H1 (cell line): ENCODE measurements around the gene NEU3. TPM values are rescaled to one million over a fixed set of nuclear protein-coding genes. Genes with fewer than 3 reads are reported as not detected.

Experiments used
- CTCF ChIA-PET: fragments of 300-600 bp; sonication (Branson Sonifier 250); formaldehyde crosslinking; loops from one replicate; lab custom pipeline; 2021; ENCODE audit not compliant: partially characterized antibody; lab: Charles Lee
- POLR2A ChIA-PET: fragments of 300-600 bp; sonication (Branson Sonifier 250); formaldehyde crosslinking; loops from one replicate; lab custom pipeline; 2021; ENCODE audit warnings: inconsistent platforms; ENCODE audit not compliant: partially characterized antibody; lab: Charles Lee
- DNase-seq, 2 experiments: peaks; one replicate each; pipeline versions ENCODE4 v3.0.0 to v3.0.0-alpha.2; 2010 to 2022; ENCODE audit warnings: low spot score in 2 of 2, low read depth in 1 of 2, mixed read lengths in 1 of 2
- FAIRE-seq: peaks from 2 replicates; lab custom pipeline; 2011; peaks lifted over from hg19 to GRCh38; lab: Jason Lieb, UNC
- H2AFZ ChIP-seq: 2 replicates; pipeline ENCODE4 v1.8.1; 2012; ENCODE audit warnings: low read length, inconsistent platforms
- H2AK5ac ChIP-seq: 2 replicates; pipeline ENCODE4 v1.6.1; 2013; ENCODE audit warnings: low read depth, low read length
- H2BK120ac ChIP-seq: replicated peaks from 2 replicates; pipeline ENCODE3; 2013; ENCODE audit warnings: low read depth, low read length, inconsistent platforms
- H2BK12ac ChIP-seq: 2 replicates; pipeline ENCODE4 v1.6.1; 2013; ENCODE audit warnings: low read depth, low read length
- H2BK15ac ChIP-seq: 2 replicates; pipeline ENCODE4 v1.6.1; 2013; ENCODE audit warnings: low read length
- H2BK20ac ChIP-seq: 2 replicates; pipeline ENCODE4 v1.6.1; 2013; ENCODE audit warnings: low read length
- H2BK5ac ChIP-seq: 2 replicates; pipeline ENCODE4 v1.6.1; 2013; ENCODE audit warnings: low read depth, low read length
- H3K14ac ChIP-seq: 2 replicates; pipeline ENCODE4 v1.6.1; 2013; ENCODE audit warnings: inconsistent platforms; ENCODE audit not compliant: insufficient read length
- H3K18ac ChIP-seq: 2 replicates; pipeline ENCODE4 v1.6.1; 2013; ENCODE audit warnings: low read length; ENCODE audit errors: extremely low read depth
- H3K23ac ChIP-seq: 2 replicates; pipeline ENCODE4 v1.6.1; 2013; ENCODE audit warnings: inconsistent platforms; ENCODE audit not compliant: insufficient read length
- H3K23me2 ChIP-seq: 2 replicates; pipeline ENCODE4 v1.6.1; 2013; ENCODE audit warnings: low read depth, low read length
- H3K27ac ChIP-seq: 2 replicates; pipeline ENCODE4 v1.6.1; 2011; ENCODE audit warnings: low read depth, low read length, inconsistent platforms
- H3K27me3 ChIP-seq, 4 experiments: replicated peaks in 1 of 4; 1 replicate in 1 of 4; 2 replicates in 3 of 4; pipeline versions ENCODE4 v1.6.1 to v1.8.1; 2011 to 2013; ENCODE audit warnings: low read length in 3 of 4, mild to moderate bottlenecking in 3 of 4, inconsistent platforms in 2 of 4, mixed read lengths in 2 of 4, moderate library complexity in 1 of 4; ENCODE audit not compliant: control insufficient read depth in 3 of 4, insufficient read depth in 3 of 4; ENCODE audit errors: extremely low read depth in 1 of 4
- H3K36me3 ChIP-seq, 4 experiments: 2 replicates each; pipeline versions ENCODE4 v1.6.1 to v1.8.1; 2011 to 2013; ENCODE audit warnings: mild to moderate bottlenecking in 4 of 4, low read length in 3 of 4, moderate library complexity in 2 of 4, control low read depth in 1 of 4, inconsistent platforms in 1 of 4; ENCODE audit not compliant: insufficient read depth in 4 of 4, control insufficient read depth in 2 of 4
- H3K4ac ChIP-seq: replicated peaks from 2 replicates; pipeline ENCODE3; 2013; ENCODE audit warnings: low read length, low read depth, mixed read lengths, inconsistent platforms; ENCODE audit not compliant: insufficient read length
- H3K4me1 ChIP-seq, 4 experiments: replicated peaks in 1 of 4; 1 replicate in 1 of 4; 2 replicates in 3 of 4; pipeline versions ENCODE4 v1.6.1 to v1.8.1; 2011 to 2013; ENCODE audit warnings: low read length in 3 of 4, inconsistent platforms in 2 of 4, mixed read lengths in 1 of 4; ENCODE audit not compliant: insufficient read depth in 4 of 4, control insufficient read depth in 3 of 4
- H3K4me2 ChIP-seq, 2 experiments: 2 replicates each; pipeline versions ENCODE4 v1.6.1 to v1.8.1; 2011 to 2013; ENCODE audit warnings: low read depth in 2 of 2, low read length in 2 of 2, control low read depth in 1 of 2, inconsistent platforms in 1 of 2, mild to moderate bottlenecking in 1 of 2; ENCODE audit not compliant: insufficient read depth in 1 of 2
- H3K4me3 ChIP-seq, 4 experiments: fragments of 200-600, 300-600 bp in 1 of 4; sonication (generic), shearing (Covaris generic), sonication (Bioruptor Twin) in 1 of 4; 2 replicates each; pipeline versions ENCODE4 v1.5.1 to v1.8.1; 2011 to 2016; ENCODE audit warnings: low read length in 4 of 4, low read depth in 3 of 4, control low read depth in 2 of 4, inconsistent platforms in 2 of 4, mild to moderate bottlenecking in 2 of 4, mixed read lengths in 1 of 4, moderate library complexity in 1 of 4; ENCODE audit not compliant: insufficient read depth in 2 of 4; ENCODE audit errors: extremely low read depth in 1 of 4
- H3K56ac ChIP-seq: replicated peaks from 2 replicates; pipeline ENCODE3; 2013; ENCODE audit warnings: low read depth, mild to moderate bottlenecking, mixed read lengths, low read length, inconsistent platforms; ENCODE audit not compliant: insufficient read length
- H3K79me1 ChIP-seq: 2 replicates; pipeline ENCODE4 v1.6.1; 2013; ENCODE audit warnings: low read depth, low read length, control low read depth
- H3K79me2 ChIP-seq, 2 experiments: 2 replicates each; pipeline versions ENCODE4 v1.6.1 to v1.8.1; 2012 to 2013; ENCODE audit warnings: low read length in 2 of 2, mild to moderate bottlenecking in 2 of 2, inconsistent platforms in 1 of 2; ENCODE audit not compliant: insufficient read depth in 2 of 2, control insufficient read depth in 1 of 2
- H3K9ac ChIP-seq, 4 experiments: replicated peaks in 1 of 4; 1 replicate in 1 of 4; 2 replicates in 3 of 4; pipeline versions ENCODE4 v1.6.1 to v1.8.1; 2011 to 2013; ENCODE audit warnings: low read depth in 3 of 4, low read length in 3 of 4, control low read depth in 2 of 4, mild to moderate bottlenecking in 2 of 4, moderate library complexity in 2 of 4, inconsistent platforms in 1 of 4; ENCODE audit errors: extremely low read depth in 1 of 4
- H3K9me3 ChIP-seq, 2 experiments: 2 replicates each; pipeline versions ENCODE4 v1.6.1 to v1.8.1; 2012 to 2013; ENCODE audit warnings: mild to moderate bottlenecking in 2 of 2, moderate library complexity in 2 of 2, control low read depth in 1 of 2, inconsistent platforms in 1 of 2, low read depth in 1 of 2, low read length in 1 of 2, mixed read lengths in 1 of 2; ENCODE audit not compliant: insufficient read depth in 2 of 2
- H4K20me1 ChIP-seq, 2 experiments: replicated peaks in 1 of 2; 2 replicates each; pipeline versions ENCODE3 to v1.8.1; 2011 to 2013; ENCODE audit warnings: inconsistent platforms in 2 of 2, low read length in 2 of 2, mild to moderate bottlenecking in 1 of 2; ENCODE audit not compliant: insufficient read depth in 2 of 2, control insufficient read depth in 1 of 2
- H4K5ac ChIP-seq: 2 replicates; pipeline ENCODE4 v1.6.1; 2013; ENCODE audit warnings: low read length, low read depth, mixed read lengths, inconsistent platforms; ENCODE audit not compliant: insufficient read length
- H4K8ac ChIP-seq: 2 replicates; pipeline ENCODE4 v1.8.0; 2013; ENCODE audit warnings: mild to moderate bottlenecking, moderate library complexity, low read length, inconsistent platforms; ENCODE audit not compliant: insufficient read depth; ENCODE audit errors: extremely low read depth
- H4K91ac ChIP-seq: replicated peaks from 2 replicates; pipeline ENCODE3; 2013; ENCODE audit warnings: low read length, mixed read lengths, inconsistent platforms; ENCODE audit not compliant: insufficient read length
- EGR1 ChIP-seq: IDR thresholded peaks from 2 replicates; pipeline ENCODE4 v1.6.1; 2011; ENCODE audit warnings: low read depth, low read length, borderline replicate concordance
- SIN3A ChIP-seq, 2 experiments: IDR thresholded peaks in 1 of 2; conservative IDR thresholded peaks in 1 of 2; 2 replicates each; pipeline ENCODE4 v1.6.1; 2011 to 2012; ENCODE audit warnings: low read length in 2 of 2, improper control_type of control experiment in 1 of 2, low read depth in 1 of 2, mild to moderate bottlenecking in 1 of 2
- WGBS, 2 experiments: shearing (Covaris generic) in 1 of 2; methylation state at CpG; one replicate each; pipeline versions ENCODE4 v1.1.6 to v1.1.7; 2013 to 2015; ENCODE audit warnings: low lambda C conversion rate in 2 of 2, mixed read lengths in 2 of 2, inconsistent platforms in 1 of 2, low coverage in 1 of 2, missing lambda C conversion rate in 1 of 2; ENCODE audit not compliant: insufficient replicate concordance in 2 of 2, insufficient coverage in 1 of 2, insufficient read length in 1 of 2; ENCODE audit errors: extremely low coverage in 1 of 2, missing lambda C conversion rate in 1 of 2; 5-methylcytosine and 5-hydroxymethylcytosine counted together
- polyA plus RNA-seq, 7 experiments: library from polyadenylated mRNA; depleted of rRNA in 3 of 7; stranded (reverse) in 5 of 7; unstranded in 2 of 7; fragments of >200 nt in 5 of 7; fragments of 200-250 nt in 2 of 7; gene quantifications; 1 replicate in 5 of 7; 2 replicates in 1 of 7; 4 replicates in 1 of 7; pipeline versions ENCODE4 v1.2.1 to v1.2.3, GENCODE V29; 2011 to 2013; ENCODE audit warnings: missing spikeins in 2 of 7, mixed read lengths in 2 of 7
- total RNA-seq: library from RNA; stranded (reverse); fragmentation: NEBNext Ultra II Directional; extraction: Animal tissue kit (Norgen Biotek cat#: 25700); gene quantifications from 2 replicates; pipeline ENCODE4 v1.2.1, GENCODE V29; 2021
- TF ChIP-seq, protein P1 (sequence below): IDR thresholded peaks from 2 replicates; pipeline ENCODE4 v1.6.1; 2011; ENCODE audit warnings: low read depth, mild to moderate bottlenecking, low read length; ENCODE audit not compliant: insufficient read depth
- TF ChIP-seq, protein P2 (sequence below), 3 experiments: IDR thresholded peaks; 1 replicate in 2 of 3; 2 replicates in 1 of 3; pipeline versions ENCODE4 v1.5.1 to v1.6.1; 2011; ENCODE audit warnings: low read length in 3 of 3, mild to moderate bottlenecking in 3 of 3, inconsistent platforms in 2 of 3, low read depth in 1 of 3, moderate library complexity in 1 of 3; ENCODE audit not compliant: insufficient read depth in 1 of 3; ENCODE audit errors: control extremely low read depth in 1 of 3

NEU3 gene
- total and polyA plus RNA-seq, 2 of the 8 experiments (the other 6 are each of a cell fraction or from before 2014, with no cell fraction given), result 8.9 to 15.6 TPM

DNA sequence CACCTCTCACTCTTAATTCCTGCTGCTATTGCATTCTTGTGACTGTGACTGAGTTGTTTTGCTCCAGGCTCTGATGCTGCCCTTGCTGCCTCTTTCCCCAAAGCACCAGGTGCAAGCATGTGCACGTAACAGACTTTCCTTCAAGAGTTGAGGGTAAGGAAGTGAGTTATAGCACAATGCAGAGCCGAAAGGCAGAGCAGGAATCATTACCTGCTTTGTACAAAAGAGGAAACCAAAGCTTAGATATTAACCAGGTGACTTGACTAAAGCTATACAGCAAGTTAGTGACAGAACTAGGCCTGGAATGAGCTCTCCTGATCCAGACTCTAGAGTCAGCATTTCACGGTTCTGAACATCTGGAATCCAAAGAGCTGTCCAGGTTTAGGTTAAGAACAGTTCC, 33.6 kb downstream of the NEU3 start:
- peaks cover 10 to 19% of the 10 kb centered on the region in 2 experiments; a peak in 2 of 4 replicates for H3K9me3 ChIP-seq
- H2BK12ac ChIP-seq, result no peak overlapping the region
- H3K14ac ChIP-seq, result no peak overlapping the region
- TF ChIP-seq, protein P1, sequence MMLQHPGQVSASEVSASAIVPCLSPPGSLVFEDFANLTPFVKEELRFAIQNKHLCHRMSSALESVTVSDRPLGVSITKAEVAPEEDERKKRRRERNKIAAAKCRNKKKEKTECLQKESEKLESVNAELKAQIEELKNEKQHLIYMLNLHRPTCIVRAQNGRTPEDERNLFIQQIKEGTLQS, result no peak
- TF ChIP-seq, protein P2, sequence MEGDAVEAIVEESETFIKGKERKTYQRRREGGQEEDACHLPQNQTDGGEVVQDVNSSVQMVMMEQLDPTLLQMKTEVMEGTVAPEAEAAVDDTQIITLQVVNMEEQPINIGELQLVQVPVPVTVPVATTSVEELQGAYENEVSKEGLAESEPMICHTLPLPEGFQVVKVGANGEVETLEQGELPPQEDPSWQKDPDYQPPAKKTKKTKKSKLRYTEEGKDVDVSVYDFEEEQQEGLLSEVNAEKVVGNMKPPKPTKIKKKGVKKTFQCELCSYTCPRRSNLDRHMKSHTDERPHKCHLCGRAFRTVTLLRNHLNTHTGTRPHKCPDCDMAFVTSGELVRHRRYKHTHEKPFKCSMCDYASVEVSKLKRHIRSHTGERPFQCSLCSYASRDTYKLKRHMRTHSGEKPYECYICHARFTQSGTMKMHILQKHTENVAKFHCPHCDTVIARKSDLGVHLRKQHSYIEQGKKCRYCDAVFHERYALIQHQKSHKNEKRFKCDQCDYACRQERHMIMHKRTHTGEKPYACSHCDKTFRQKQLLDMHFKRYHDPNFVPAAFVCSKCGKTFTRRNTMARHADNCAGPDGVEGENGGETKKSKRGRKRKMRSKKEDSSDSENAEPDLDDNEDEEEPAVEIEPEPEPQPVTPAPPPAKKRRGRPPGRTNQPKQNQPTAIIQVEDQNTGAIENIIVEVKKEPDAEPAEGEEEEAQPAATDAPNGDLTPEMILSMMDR (IDR thresholded peaks at IDR 0.05; ENCODE audit: control extremely low read depth in 1 of 3, insufficient read depth in 1 of 3, low read depth in 1 of 3, low read length in 3 of 3), result no peak
- TF ChIP-seq SIN3A (conservative IDR thresholded peaks at IDR 0.05 in 1 of 2, IDR thresholded peaks at IDR 0.05 in 1 of 2; ENCODE audit: low read depth in 1 of 2, low read length in 2 of 2), result no peak
- TF ChIP-seq EGR1, result no peak
- no peaks in the 10 kb centered on the region for H3K27me3 ChIP-seq
- H3K23ac ChIP-seq, result no peak overlapping the region
- H3K56ac ChIP-seq, result no peak overlapping the region
- no peak overlapping the region for H3K4ac ChIP-seq
- WGBS, 2 experiments, result 90% methylated on average over 3 of the region's 3 CpGs; no CpG with 5 or more reads in 1 of the 2 experiments
- H2AFZ ChIP-seq, result no peak overlapping the region
- DNase-seq (no peak), FAIRE-seq (no peak)
- no peak overlapping the region for H3K4me2 ChIP-seq
- H2BK20ac ChIP-seq, result no peak overlapping the region
- no peak overlapping the region for H3K18ac ChIP-seq
- no peak overlapping the region for H3K9ac ChIP-seq
- H3K4me1 ChIP-seq, result no peaks in the 10 kb centered on the region; a peak in 2 of 7 replicates
- no peaks in the 10 kb centered on the region; the same call in 1 of the 2 replicates for H3K23me2 ChIP-seq
- no peaks in the 10 kb centered on the region for H3K79me2 ChIP-seq
- H4K8ac ChIP-seq, result no peak overlapping the region
- no peak overlapping the region for H2BK5ac ChIP-seq
- no peaks in the 10 kb centered on the region for H3K36me3 ChIP-seq
- H4K5ac ChIP-seq, result no peak overlapping the region
- H2BK120ac ChIP-seq, result no peak overlapping the region
- no peaks in the 10 kb centered on the region for H3K79me1 ChIP-seq
- H2BK15ac ChIP-seq, result no peak overlapping the region
- CTCF ChIA-PET, result interaction anchor here (0.6 to 8.9 kb wide), 43 partner anchors 8 to 1001 kb away, joined by 3 to 142 read pairs (median 5); partner anchors contain the start of gene TPBGL
- H4K91ac ChIP-seq, result no peak overlapping the region
- H3K27ac ChIP-seq, result no peak overlapping the region
- no peak overlapping the region for H3K4me3 ChIP-seq
- H2AK5ac ChIP-seq, result no peak overlapping the region
- POLR2A ChIA-PET, result interaction anchor here (0.9 to 1.5 kb wide), 2 partner anchors 34 to 119 kb away, joined by 3 read pairs; partner anchors contain the start of gene NEU3
- no peaks in the 10 kb centered on the region for H4K20me1 ChIP-seq
